Breast epithelium (tissue), 4 donors: ENCODE measurements around the gene SCAMP5. TPM values are rescaled to one million over a fixed set of nuclear protein-coding genes. Genes with fewer than 3 reads are reported as not detected.
A peak's percentile ranks its signal among the peaks of the same experiment; 100 is the strongest.

ENCODE experiments used
- DNase-seq, 2 donors: peaks; one replicate each; pipeline ENCODE4 v3.0.0-alpha.2; 2019; ENCODE audit warnings: low spot score in 2 of 2
- H3K27ac ChIP-seq, 2 donors: fragments of 200-600 bp; sonication (generic) in 1 of 2; one replicate each; pipeline ENCODE4 v1.5.1; 2016 to 2019; ENCODE audit warnings: mild to moderate bottlenecking in 1 of 2
- H3K27me3 ChIP-seq, 2 donors: fragments of 200-600 bp; sonication (generic) in 1 of 2; one replicate each; pipeline versions ENCODE4 v1.5.1 to v1.6.0; 2017 to 2019; ENCODE audit warnings: control low read depth in 1 of 2, mild to moderate bottlenecking in 1 of 2
- H3K36me3 ChIP-seq: fragments of 200-600 bp; one replicate; pipeline ENCODE4 v1.5.1; 2019
- H3K4me1 ChIP-seq, 2 donors: fragments of 200-600 bp; sonication (generic); one replicate each; pipeline ENCODE4 v1.5.1; 2016 to 2019; ENCODE audit warnings: control low read depth in 1 of 2
- H3K4me3 ChIP-seq, 3 donors: fragments of 200-600 bp; sonication (generic); 1 replicate in 2 of 3; 2 replicates in 1 of 3; pipeline ENCODE4 v1.5.1; 2016 to 2019; ENCODE audit warnings: mild to moderate bottlenecking in 3 of 3, moderate library complexity in 2 of 3
- H3K9me3 ChIP-seq, 2 donors: fragments of 200-600 bp; sonication (generic) in 1 of 2; one replicate each; pipeline ENCODE4 v1.5.1; 2016 to 2019; ENCODE audit warnings: control low read depth in 1 of 2
- POLR2A ChIP-seq: fragments of 450-650 bp; IDR thresholded peaks from one replicate; pipeline ENCODE4 v1.6.1; 2016; ENCODE audit warnings: antibody characterized with exemption, mild to moderate bottlenecking, moderate library complexity
- POLR2AphosphoS5 ChIP-seq, 3 donors: sonication (generic); formaldehyde crosslinking; IDR thresholded peaks; one replicate each; pipeline ENCODE4 v1.6.1; 2017; ENCODE audit warnings: antibody characterized with exemption in 3 of 3
- intact Hi-C: fragments of 100-400 bp; cut with DNase I; formaldehyde crosslinking; loops from one replicate; pipeline ENCODE4 v1.15.1; 2023; ENCODE audit warnings: low total_unique reads
- total RNA-seq, 3 donors: library from RNA; depleted of rRNA; stranded (reverse); fragments of >200 nt; gene quantifications; one replicate each; pipeline ENCODE4 v1.1.0, GENCODE V29; 2016
- TF ChIP-seq, protein P1 (sequence below), 3 donors: fragments of 450-650 bp; IDR thresholded peaks; one replicate each; pipeline ENCODE4 v1.5.1; 2016 to 2017; ENCODE audit warnings: antibody characterized with exemption in 3 of 3, mild to moderate bottlenecking in 3 of 3, moderate library complexity in 3 of 3

Gene SCAMP5
- total RNA-seq, 3 donors from 2014 or later: 2.2 to 7.5 (median 4.5) TPM

DNA sequence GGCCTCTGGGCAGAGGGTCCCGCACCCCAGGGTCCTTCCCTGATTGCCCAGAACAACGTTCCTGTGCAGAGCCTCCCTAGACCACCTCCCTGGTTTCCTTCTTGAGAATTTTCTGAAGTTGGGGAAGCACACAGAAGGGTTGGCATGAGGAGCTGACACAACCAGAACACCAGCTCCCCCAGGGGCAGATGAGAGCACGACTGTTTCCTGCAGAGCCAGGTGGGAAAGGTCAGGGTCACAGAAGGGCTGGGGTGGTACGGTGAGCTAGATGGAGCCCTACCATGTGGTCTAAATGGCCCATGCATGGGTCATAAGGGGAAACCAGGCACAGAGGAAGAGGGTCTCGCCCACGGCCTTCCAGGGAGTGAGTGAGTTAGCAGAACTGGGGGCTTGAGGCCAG lies 38.4 kb downstream of the SCAMP5 start:
- TF ChIP-seq POLR2A: no peak
- TF ChIP-seq, protein P1, sequence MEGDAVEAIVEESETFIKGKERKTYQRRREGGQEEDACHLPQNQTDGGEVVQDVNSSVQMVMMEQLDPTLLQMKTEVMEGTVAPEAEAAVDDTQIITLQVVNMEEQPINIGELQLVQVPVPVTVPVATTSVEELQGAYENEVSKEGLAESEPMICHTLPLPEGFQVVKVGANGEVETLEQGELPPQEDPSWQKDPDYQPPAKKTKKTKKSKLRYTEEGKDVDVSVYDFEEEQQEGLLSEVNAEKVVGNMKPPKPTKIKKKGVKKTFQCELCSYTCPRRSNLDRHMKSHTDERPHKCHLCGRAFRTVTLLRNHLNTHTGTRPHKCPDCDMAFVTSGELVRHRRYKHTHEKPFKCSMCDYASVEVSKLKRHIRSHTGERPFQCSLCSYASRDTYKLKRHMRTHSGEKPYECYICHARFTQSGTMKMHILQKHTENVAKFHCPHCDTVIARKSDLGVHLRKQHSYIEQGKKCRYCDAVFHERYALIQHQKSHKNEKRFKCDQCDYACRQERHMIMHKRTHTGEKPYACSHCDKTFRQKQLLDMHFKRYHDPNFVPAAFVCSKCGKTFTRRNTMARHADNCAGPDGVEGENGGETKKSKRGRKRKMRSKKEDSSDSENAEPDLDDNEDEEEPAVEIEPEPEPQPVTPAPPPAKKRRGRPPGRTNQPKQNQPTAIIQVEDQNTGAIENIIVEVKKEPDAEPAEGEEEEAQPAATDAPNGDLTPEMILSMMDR (IDR thresholded peaks at IDR 0.05): no peak
- no peak for TF ChIP-seq POLR2AphosphoS5 (IDR thresholded peaks at IDR 0.05)
- Histone ChIP-seq H3K36me3 (no peaks in the 10 kb centered on the region), H3K4me1 (peaks cover 0 to 12% of the 10 kb centered on the region in 2 donors), H3K27me3 (no peaks in the 10 kb centered on the region), H3K9me3 (no peaks in the 10 kb centered on the region), H3K27ac (no peak overlapping the region), H3K4me3 (no peak overlapping the region)
- intact Hi-C loops: loop anchor here (5.0 kb wide), 1 partner anchor 168 kb away; the partner anchor contains the start of gene C15orf39
- no peak for DNase-seq

DNA sequence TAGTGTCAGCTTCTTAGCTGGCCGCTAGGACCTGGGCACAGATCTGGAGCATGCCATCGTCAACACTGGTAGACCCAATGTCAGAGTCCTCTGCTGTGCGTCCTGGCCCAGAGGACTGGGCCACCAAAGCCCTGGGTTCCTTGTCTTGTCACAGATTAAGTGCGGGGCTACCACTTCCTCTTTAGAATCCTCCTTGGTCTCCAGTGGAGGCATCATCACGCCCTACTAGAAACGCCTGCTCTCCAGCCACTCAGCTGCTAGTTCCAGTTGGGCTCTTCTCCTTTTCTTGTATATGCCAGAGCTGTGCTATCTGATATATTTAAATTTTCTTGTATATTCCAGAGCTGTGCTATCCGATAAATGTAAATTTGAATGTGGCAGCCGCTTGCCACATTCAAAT lies 39.3 kb downstream of the SCAMP5 start:
- intact Hi-C loops: loop anchor here (5.0 kb wide), 1 partner anchor 168 kb away; the partner anchor contains the start of gene C15orf39
- no peaks in the 10 kb centered on the region for H3K27me3 ChIP-seq
- H3K4me3 ChIP-seq: no peak overlapping the region
- TF ChIP-seq POLR2AphosphoS5 (IDR thresholded peaks at IDR 0.05) (no peak), POLR2A (no peak)
- TF ChIP-seq, protein P1 (IDR thresholded peaks at IDR 0.05): no peak
- DNase-seq: no peak
- peaks cover 0 to 8% of the 10 kb centered on the region in 2 donors for H3K4me1 ChIP-seq
- H3K36me3 ChIP-seq: no peaks in the 10 kb centered on the region
- no peak overlapping the region for H3K27ac ChIP-seq
- no peaks in the 10 kb centered on the region for H3K9me3 ChIP-seq

GRCh38 chr15:75036212-75036616 lies 40.9 kb downstream of the SCAMP5 start:
- no peaks in the 10 kb centered on the region for H3K4me1 ChIP-seq
- TF ChIP-seq POLR2AphosphoS5 (IDR thresholded peaks at IDR 0.05) (peak in 1 of 3 donors; percentile 45), POLR2A (no peak)
- TF ChIP-seq, protein P1 (IDR thresholded peaks at IDR 0.05): no peak
- peak in 1 of 2 donors; percentile 75 for DNase-seq
- H3K36me3 ChIP-seq: no peaks in the 10 kb centered on the region
- H3K4me3 ChIP-seq: no peak overlapping the region
- no peaks in the 10 kb centered on the region for H3K27me3 ChIP-seq
- no peaks in the 10 kb centered on the region for H3K9me3 ChIP-seq
- intact Hi-C loops: no loop called here
- peak overlapping the region; percentile 45 to 78 for H3K27ac ChIP-seq

DNA sequence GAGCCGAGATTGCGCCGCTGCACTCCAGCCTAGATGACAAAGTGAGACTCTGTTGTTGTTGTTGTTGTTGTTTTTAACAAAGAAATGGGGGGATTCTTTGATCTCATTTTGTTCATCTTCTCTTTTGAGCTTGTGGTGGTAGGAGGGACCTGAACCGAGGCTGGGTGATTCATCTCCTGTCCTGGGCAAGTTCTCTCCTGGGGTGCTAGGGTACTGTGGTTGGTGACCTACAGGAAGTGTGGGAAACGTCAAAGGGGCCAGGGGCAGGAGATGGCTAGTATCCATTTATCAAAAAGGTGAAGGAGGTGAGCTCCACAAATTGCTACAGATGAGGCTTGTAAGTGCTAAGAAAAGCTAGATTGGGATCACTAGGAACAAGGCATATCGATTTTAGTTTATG lies 42.3 kb downstream of the SCAMP5 start:
- Histone ChIP-seq H3K9me3 (no peaks in the 10 kb centered on the region), H3K4me1 (peaks cover 0 to 1% of the 10 kb centered on the region in 2 donors), H3K36me3 (no peaks in the 10 kb centered on the region), H3K27me3 (no peaks in the 10 kb centered on the region), H3K4me3 (no peak overlapping the region), H3K27ac (peak overlapping the region; percentile 16 to 78)
- TF ChIP-seq POLR2AphosphoS5 (IDR thresholded peaks at IDR 0.05) (no peak), POLR2A (no peak)
- TF ChIP-seq, protein P1 (IDR thresholded peaks at IDR 0.05): no peak
- intact Hi-C loops: no loop called here
- DNase-seq: no peak

DNA sequence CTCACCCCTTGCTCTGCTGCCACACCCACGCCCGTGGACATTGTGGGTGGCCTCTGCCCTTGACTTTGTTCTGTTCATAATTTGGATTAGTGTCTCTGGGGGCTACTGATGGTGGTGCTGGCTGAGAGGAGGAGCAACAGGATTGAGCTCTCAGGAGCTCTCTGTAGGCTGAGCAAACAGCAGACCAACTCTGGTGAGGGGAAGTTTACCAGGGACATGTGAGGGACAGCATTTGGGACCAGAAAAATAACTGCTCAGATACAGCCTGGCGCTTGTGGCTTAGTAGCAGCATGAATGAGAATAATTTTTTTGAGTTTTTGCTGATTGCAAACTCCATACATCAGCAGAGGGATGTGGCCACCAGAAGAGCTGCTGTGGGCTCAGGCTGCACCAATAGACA lies 42.9 kb downstream of the SCAMP5 start:
- Histone ChIP-seq H3K27me3 (no peaks in the 10 kb centered on the region), H3K9me3 (no peaks in the 10 kb centered on the region), H3K27ac (no peak overlapping the region), H3K4me3 (no peak overlapping the region), H3K36me3 (no peaks in the 10 kb centered on the region), H3K4me1 (peaks cover 4 to 7% of the 10 kb centered on the region in 2 donors)
- TF ChIP-seq POLR2AphosphoS5 (IDR thresholded peaks at IDR 0.05) (no peak), POLR2A (no peak)
- TF ChIP-seq, protein P1 (IDR thresholded peaks at IDR 0.05): no peak
- intact Hi-C loops: no loop called here
- no peak for DNase-seq
